GM19035 (cell line): Measurements from ENCODE around the gene EIF5.
A peak's percentile ranks its signal among the peaks of the same experiment; 100 is the strongest.

Experiments used
- ATAC-seq: cut with Tn5 transposase; IDR thresholded peaks from one replicate; pipeline ENCODE4 v1.9.1; 2021; ENCODE audit not compliant: unreplicated experiment

The EIF5 gene

GRCh38 chr14:103333754-103334643, at the start of gene EIF5:
TSS of gene EIF5 (plus strand) at chr14:103334237. CDS start at chr14:103335861, 1,624 bp downstream.
- ATAC-seq = peak; percentile 93

DNA sequence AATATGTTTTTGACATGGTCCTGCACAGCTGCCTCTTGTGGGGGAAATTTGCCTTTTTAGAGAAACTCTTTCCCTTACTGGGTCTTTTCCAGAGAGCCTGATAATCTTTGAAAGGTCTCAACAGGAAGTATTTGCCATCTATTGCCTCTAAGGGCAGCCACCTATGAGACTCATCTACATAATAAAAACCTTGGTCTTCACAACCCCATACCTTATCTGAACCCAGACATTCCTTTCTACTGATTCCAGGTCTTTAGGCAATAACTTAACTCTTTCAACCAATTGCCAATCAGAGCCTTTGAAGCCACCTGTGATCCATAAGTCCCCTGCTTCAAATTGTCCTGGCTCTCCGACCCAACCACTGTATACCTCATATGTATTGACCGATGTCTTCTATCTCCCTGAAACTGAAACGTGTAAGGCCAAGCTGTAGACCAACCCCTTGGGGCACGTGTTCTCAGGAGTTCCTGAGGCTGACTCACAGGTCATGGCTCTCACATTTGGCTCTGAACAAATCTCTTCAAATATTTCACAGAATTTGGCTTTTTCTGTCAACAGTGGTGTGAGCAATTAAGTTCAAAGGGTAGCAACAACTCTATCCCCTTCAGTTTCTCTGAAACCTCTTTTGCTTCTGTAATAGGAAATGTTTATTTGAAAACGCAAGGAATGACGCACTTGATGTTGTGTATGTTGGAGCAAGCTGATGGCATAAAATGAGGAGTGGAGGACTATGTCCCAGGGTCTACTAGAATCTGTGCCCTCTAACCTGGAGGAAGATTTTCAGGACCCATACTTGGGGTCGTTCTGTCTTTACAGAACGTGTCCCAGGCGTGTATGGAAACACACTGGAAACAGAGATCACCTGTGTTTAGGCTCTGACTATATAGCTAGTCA, 49.2 kb upstream of the EIF5 start:
- ATAC-seq = no peak

DNA sequence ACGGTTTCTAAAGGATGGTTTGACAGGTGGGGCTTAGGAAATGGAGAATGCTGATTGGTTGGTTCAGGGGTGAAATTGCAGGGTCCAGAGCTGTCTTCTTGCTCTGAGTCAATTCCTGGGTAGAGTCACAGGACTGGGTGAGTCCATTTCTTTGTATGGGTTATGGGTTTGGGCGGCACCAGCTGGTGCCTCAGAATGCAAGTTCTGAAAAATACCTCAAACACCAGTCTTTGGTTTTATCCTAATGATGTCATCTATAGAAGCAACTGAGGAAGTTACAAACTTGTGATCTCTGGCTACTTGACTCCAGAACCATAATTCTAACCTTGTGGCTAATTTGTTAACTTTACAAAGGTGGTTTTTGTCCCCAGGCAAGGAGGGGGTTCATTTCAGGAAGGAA, 47.6 kb upstream of the EIF5 start:
- no peak for ATAC-seq

DNA sequence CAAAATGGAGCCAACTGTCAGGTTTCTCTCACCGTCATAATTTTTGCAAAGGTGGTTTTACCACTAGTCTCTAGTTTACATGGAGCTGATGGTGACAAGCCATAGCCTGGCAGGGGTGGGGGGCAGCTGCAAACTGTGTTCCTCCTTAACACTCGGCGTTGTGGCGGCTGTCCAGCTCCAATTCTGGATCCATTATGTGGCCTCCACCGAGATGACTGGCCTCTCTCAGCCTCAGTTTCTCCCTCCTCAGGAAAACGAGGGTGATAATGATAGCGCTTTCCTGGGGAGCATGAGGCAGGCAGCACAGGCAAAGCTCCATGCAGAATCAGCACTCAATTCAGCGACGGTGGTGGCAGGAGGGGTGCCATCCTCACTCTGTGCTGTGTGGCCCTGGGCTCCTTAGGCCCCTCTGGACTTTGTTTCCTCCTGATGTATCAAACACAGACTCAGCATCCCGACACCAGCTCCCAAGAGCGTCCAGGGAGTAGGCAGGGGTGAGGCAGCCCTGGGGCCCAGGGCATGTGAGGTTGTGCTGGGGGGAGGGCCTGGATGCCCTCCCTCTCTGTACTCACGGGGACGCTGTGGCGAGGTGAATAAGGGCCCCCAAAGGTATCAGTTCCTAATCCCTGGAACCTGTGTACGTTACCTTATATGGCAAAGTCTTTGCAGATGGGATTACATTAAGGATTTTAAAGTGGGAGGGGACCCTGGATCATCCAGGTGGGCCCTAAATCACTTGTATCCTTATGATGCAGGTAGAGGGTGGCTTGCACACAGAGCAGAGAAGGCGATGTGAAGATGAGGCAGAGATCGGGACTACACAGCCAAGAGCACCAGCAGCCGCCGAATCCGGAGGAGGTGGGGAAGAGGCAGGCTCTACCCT, 46.8 kb upstream of the EIF5 start:
- ATAC-seq = no peak

- no peak for ATAC-seq
Observed at GRCh38 chr14:103288076-103288766, 45.8 kb upstream of the EIF5 start.

DNA sequence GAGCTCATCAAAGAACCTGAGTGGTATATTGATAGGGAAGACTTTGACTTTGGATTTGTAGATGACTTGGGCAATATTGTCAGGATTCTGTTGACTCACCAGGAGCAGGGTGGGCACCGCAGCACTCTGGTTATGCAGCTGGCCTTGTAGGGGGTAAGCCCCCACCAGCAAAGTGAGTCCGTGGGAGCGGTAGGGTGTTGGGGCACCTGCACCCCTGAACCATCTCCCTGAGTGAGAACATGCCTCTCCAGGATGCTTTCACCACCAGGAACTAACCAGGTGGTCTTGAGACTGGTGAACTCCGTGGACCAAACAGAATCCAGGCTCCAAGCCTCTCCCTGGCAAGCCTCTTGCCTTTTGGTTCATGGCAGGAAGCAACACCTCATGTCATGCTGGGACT, 44.0 kb upstream of the EIF5 start:
- ATAC-seq = no peak

- ATAC-seq = no peak
Observed at GRCh38 chr14:103290494-103290893, 43.5 kb upstream of the EIF5 start.

GRCh38 chr14:103290961-103291360, 43.1 kb upstream of the EIF5 start:
- no peak for ATAC-seq

DNA sequence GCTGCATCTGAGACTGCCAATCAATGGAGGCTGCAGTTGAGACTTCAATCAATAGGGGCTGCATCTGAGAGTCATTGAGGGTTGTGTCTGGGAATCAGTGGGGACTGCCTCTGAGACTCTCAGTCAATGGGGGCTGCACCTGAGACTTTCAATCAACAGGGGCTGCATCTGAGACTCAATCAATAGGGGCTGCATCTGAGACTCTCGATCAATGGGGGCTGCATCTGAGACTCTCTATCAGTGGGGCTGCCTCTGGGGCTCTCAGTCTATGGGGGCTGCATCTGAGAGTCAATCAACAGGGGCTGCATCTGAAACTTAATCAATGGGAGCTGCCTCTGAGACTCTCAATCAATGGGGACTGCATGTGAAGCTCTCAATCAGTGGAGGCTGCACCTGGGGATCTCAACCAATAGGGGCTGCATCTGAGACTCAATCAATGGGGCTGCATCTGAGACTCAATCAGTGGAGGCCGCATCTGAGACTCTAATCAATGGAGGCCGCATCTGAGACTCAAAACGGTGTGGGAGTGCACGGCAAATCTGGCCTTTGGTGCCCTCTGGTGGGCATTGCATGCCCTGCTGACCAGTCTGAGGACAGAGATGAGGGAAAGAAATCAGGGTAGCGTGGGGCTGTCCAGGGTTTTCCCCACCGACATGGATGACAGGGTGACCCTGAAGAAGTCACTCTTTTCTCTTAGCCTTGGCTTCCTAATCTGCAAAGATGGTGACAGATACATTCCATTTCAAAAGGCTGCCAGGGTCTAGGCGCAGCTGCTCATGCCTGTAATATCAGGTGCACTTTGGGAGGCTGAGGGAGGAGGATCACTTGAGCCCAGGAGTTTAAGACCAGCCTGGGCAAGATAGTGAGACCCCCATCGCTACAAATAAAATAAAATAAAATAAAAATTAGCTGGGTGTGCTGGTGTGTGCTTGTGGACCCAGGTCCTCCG, 41.3 kb upstream of the EIF5 start:
- peak; percentile 55 for ATAC-seq

DNA sequence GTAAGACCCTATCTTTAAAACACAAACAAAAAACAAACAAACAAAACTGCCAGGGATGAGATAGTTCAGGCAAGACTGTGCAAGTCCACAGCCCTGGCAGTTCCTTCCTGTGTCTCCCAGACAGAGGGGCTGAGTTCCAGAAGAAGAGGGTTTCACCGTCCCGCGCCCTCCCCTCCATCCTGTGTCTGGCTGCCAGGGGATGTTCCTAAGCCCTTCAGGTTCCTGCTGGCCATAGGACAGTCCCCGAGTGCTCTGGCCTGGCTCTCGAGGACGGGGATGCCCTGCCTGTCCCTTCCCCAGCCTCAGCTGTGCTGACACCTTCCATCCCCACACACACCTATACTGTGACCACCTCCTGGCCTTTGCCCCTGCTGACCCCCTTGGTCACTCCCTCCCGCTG, 40.6 kb upstream of the EIF5 start:
- ATAC-seq = no peak

DNA sequence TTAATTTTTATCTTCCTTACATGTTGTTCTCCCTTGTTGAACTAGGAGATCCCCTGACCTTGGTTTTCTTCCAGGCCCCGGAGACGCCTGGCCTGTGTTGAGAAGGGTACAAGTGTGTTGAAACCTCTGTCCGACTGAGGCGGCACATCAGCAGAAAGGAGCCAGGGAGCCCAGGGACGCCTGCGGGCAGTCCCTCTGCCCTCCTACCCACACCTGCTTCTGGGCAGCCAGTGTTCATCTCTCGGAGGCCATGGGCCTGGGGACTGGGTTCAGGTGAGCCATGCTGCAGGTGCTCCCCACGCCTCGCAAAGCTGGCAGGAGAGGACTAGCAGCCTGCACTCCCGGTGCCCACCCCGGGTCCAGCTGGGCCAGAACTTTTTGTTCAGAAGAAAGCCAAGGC, 39.9 kb upstream of the EIF5 start:
- ATAC-seq = no peak

- ATAC-seq = no peak
Observed at GRCh38 chr14:103296007-103296406, 38.0 kb upstream of the EIF5 start.

- no peak for ATAC-seq
Observed at GRCh38 chr14:103296987-103297386, 37.0 kb upstream of the EIF5 start.

GRCh38 chr14:103298620-103299019, 35.4 kb upstream of the EIF5 start:
- no peak for ATAC-seq

DNA sequence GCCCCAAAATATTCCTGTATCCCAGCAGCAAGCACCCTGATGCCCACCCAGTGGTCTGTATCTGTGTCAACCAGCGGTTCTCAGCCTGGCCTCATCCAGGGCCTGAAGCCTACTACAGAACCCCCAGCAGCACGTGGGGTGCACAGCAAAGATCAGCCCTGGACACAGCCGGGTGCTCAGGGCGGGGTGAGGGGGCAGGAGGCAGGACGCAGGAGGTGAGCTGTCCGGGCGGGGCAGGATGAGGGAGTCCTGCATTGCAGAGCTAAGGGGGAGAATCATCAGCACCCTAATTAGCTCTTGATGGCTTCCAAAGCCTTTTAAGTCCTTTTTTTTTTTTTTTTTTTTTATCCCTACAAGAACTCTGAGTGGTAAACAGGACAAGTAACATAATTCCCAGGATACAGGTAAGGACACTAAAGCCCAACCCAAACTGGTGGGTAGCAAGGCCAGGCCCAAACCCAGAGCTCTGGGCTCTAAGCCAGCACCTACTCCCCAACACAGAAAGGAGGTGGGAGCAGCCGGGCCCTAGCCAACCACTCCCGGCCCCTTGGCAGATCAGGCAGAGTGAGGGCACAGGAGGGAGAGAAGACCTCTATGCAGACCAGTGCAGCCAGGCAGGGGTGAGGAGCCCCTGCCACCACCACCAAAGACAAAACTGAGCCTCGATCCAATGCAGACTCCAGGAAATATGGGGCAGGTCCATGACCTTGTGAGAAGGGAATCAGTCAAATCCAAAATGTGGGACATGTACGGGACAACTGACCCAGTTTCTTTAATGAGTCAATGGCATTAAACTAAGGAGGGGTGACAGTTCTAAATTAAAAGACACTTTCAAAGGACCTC, 32.3 kb upstream of the EIF5 start:
- ATAC-seq = no peak

DNA sequence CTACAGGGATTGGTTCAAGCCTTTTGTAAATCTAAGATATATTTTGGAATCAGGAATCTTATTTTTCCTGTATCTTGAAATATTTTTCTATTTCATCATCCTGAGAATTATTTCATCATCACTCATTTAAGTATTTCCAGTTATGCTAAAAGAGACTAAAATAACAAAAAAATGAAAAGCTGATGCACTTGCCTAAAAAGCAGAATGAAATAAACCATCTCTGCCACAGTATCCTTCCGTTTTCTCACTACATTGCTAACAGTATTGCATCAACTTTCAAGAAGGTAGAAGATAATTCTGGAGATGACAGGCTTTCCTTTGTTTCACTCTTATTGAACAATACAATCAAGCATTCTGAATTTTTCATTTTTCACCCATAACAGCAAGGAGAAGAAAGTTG, 31.1 kb upstream of the EIF5 start:
- ATAC-seq = no peak

GRCh38 chr14:103304706-103305105, 29.3 kb upstream of the EIF5 start:
- no peak for ATAC-seq
